ENCODE results near the gene BANP.
"Not testable (repeated sequence)": the region's sequence is repeated elsewhere in the genome, so short reads cannot be mapped to it uniquely, and the experiment has no call there.

The BANP gene

GRCh38 chr16:87965417-87965816, 14.2 kb downstream of the BANP start:
- in situ Hi-C loops (cut with MboI; ENCODE audit: low sequenced_read_pairs): no loop called here

- in situ Hi-C loops (cut with MboI; ENCODE audit: low sequenced_read_pairs): no loop called here
These were observed 14.9 kb downstream of the BANP start for GRCh38 chr16:87966064-87966645.

GRCh38 chr16:87966685-87967185, 15.5 kb downstream of the BANP start:
- in situ Hi-C loops (cut with MboI; ENCODE audit: low sequenced_read_pairs): no loop called here

GRCh38 chr16:87968541-87968940, 17.3 kb downstream of the BANP start:
- in situ Hi-C loops (cut with MboI; ENCODE audit: low sequenced_read_pairs): no loop called here

GRCh38 chr16:87970186-87970585, 19.0 kb downstream of the BANP start:
- in situ Hi-C loops (cut with MboI; ENCODE audit: low sequenced_read_pairs): no loop called here

- in situ Hi-C loops (cut with MboI; ENCODE audit: low sequenced_read_pairs): no loop called here
These were observed 20.7 kb downstream of the BANP start for GRCh38 chr16:87971933-87972332.

GRCh38 chr16:87973717-87974116, 22.5 kb downstream of the BANP start:
- in situ Hi-C loops (cut with MboI; ENCODE audit: low sequenced_read_pairs): no loop called here

GRCh38 chr16:87974178-87974577, 22.9 kb downstream of the BANP start:
- in situ Hi-C loops (cut with MboI; ENCODE audit: low sequenced_read_pairs): no loop called here

- in situ Hi-C loops (cut with MboI; ENCODE audit: low sequenced_read_pairs): no loop called here
These were observed 25.4 kb downstream of the BANP start for GRCh38 chr16:87976665-87977064.

- in situ Hi-C loops (cut with MboI; ENCODE audit: low sequenced_read_pairs): no loop called here
These were observed 26.9 kb downstream of the BANP start for GRCh38 chr16:87978127-87978526.

- in situ Hi-C loops (cut with MboI; ENCODE audit: low sequenced_read_pairs): no loop called here
These were observed 28.1 kb downstream of the BANP start for GRCh38 chr16:87979352-87979751.

GRCh38 chr16:87979911-87980630, 28.8 kb downstream of the BANP start:
- in situ Hi-C loops (cut with MboI; ENCODE audit: low sequenced_read_pairs): not testable (repeated sequence)

GRCh38 chr16:87981376-87981775, 30.1 kb downstream of the BANP start:
- in situ Hi-C loops (cut with MboI; ENCODE audit: low sequenced_read_pairs): not testable (repeated sequence)

- in situ Hi-C loops (cut with MboI; ENCODE audit: low sequenced_read_pairs): no loop called here
These were observed 31.4 kb downstream of the BANP start for GRCh38 chr16:87982581-87983041.

GRCh38 chr16:87983072-87983736, 32.0 kb downstream of the BANP start:
- in situ Hi-C loops (cut with MboI; ENCODE audit: low sequenced_read_pairs): not testable (repeated sequence)

GRCh38 chr16:87983737-87984097, 32.5 kb downstream of the BANP start:
- in situ Hi-C loops (cut with MboI; ENCODE audit: low sequenced_read_pairs): not testable (repeated sequence)

GRCh38 chr16:87984180-87984579, 32.9 kb downstream of the BANP start:
- in situ Hi-C loops (cut with MboI; ENCODE audit: low sequenced_read_pairs): not testable (repeated sequence)

GRCh38 chr16:87984632-87985267, 33.5 kb downstream of the BANP start:
- in situ Hi-C loops (cut with MboI; ENCODE audit: low sequenced_read_pairs): no loop called here

GRCh38 chr16:87985493-87985892, 34.3 kb downstream of the BANP start:
- in situ Hi-C loops (cut with MboI; ENCODE audit: low sequenced_read_pairs): not testable (repeated sequence)

GRCh38 chr16:87986361-87986849, 35.2 kb downstream of the BANP start:
- in situ Hi-C loops (cut with MboI; ENCODE audit: low sequenced_read_pairs): not testable (repeated sequence)

GRCh38 chr16:87988596-87988995, 37.4 kb downstream of the BANP start:
- in situ Hi-C loops (cut with MboI; ENCODE audit: low sequenced_read_pairs): not testable (repeated sequence)
